HG03558 (cell line): Measurements from ENCODE around the gene RIN3.

ENCODE experiments used
- ATAC-seq: cut with Tn5 transposase; IDR thresholded peaks from one replicate; pipeline ENCODE4 v1.9.1; 2021; ENCODE audit warnings: moderate number of reproducible peaks; ENCODE audit not compliant: unreplicated experiment; ENCODE audit errors: extremely low read depth

Gene RIN3, protein sequence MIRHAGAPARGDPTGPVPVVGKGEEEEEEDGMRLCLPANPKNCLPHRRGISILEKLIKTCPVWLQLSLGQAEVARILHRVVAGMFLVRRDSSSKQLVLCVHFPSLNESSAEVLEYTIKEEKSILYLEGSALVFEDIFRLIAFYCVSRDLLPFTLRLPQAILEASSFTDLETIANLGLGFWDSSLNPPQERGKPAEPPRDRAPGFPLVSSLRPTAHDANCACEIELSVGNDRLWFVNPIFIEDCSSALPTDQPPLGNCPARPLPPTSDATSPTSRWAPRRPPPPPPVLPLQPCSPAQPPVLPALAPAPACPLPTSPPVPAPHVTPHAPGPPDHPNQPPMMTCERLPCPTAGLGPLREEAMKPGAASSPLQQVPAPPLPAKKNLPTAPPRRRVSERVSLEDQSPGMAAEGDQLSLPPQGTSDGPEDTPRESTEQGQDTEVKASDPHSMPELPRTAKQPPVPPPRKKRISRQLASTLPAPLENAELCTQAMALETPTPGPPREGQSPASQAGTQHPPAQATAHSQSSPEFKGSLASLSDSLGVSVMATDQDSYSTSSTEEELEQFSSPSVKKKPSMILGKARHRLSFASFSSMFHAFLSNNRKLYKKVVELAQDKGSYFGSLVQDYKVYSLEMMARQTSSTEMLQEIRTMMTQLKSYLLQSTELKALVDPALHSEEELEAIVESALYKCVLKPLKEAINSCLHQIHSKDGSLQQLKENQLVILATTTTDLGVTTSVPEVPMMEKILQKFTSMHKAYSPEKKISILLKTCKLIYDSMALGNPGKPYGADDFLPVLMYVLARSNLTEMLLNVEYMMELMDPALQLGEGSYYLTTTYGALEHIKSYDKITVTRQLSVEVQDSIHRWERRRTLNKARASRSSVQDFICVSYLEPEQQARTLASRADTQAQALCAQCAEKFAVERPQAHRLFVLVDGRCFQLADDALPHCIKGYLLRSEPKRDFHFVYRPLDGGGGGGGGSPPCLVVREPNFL

DNA sequence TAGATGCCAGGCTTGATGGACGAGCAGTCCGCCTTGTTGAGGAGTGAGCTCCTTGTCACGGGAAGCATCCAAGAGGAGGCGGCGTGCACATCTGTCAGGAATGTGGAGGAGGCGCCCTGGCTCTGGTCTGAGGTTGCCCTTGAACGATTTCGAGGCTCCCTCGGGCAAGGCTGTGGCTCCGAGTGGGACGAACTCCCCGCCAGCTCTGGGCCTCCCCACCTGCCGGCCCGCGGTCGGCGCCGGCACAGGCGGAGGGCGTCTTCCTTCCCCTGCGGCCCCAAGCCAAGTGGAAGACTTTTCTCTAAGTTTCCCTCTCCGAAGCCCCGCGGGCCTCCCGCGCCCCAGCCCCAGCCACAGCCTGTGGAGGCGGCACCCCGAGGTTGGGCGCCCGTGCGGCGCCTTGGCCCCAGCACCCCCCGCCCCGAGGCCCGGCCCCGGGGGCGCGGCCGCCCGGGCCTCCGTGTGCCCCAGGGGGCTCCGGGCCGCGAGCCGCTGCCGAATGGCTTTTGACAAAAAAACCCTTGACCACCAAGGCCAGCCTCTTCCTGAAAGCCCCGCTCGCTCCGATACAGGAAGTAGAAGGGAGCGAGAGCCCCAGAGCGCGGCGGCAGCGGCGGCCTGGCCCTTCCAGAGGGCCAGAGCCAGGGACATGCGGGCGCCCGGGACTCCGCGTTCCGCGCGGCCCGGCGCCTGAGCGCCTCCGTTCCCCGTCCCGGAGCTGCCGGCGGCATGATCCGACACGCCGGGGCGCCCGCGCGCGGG lies at the start of gene RIN3:
Gene RIN3, plus strand, starts transcription at position 578 of the 762 bp plus-strand sequence. Its CDS starts 152 bp downstream, at position 730.
- ATAC-seq, result no peak

DNA sequence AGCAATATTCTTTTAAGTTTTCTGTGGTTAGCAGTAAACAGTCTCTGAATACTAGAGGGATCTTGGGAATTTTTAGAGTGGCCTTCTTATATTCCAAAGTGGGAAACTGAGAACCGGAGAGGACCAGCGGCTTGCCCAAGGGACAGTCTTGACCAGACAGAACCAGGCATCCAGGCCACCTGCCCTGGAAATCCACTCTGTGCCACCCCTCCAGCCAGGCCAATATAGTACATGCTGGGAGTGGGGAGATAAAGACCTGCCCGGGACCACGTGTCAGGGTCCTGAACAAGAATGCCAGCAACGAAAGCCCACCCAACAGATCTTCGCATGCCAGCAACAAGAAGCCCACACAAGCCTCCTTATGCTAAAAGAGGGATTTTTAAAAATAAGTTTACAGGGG lies 49.4 kb upstream of the RIN3 start:
- no peak for ATAC-seq

DNA sequence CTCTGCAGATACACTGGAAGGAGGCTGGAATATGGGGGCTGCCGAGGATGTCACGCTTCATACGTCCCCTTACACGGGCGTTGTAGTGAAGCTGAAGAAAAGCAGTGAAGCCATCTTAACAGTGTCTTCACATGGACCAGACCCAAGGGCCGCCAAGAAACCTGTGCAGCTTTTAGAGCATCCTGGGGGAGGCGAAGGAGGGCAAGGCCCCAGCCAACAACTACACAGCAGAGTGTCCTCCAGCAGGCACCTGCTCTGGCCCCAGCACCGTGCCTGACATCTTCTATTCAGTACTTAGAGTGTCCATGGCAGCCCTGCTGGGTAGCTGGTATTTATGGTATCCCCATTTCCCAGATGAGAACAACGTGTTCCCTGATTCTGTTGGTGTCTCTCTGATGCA lies 48.9 kb upstream of the RIN3 start:
- no peak for ATAC-seq

DNA sequence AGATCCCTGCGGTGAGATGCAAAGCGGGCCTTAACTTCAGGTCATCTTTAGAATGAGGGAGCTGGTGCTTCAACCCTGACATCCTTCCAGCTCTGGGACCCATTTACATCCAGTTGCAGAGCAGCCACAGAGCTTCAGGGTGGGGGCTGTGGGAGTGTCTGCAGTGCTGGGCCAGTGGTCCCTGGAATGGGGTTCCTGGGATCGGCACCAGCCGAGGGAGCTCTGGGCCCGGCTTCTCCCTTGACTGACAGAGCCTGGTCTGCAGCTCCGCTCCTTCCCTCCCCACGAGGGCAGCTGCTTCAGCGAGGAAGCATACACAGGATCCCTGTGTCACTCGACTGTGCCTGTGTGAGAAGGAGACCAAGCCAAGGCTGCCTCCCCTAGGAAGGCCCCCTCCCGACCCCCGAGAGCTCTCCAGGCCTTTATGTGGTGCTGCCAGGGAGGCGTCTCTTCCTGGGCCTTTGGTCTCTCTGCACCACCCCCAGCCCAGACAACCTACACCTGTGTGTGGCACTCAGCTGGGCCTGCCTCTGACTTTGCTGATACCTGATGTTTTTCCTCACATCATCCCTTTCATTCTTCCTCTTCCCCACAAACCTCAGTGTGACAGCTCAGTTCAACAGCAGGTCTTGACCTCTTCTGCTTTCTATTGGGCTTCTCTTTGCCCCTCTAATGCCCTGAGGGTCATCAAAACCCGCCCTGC lies 48.1 kb upstream of the RIN3 start:
- ATAC-seq, result no peak

DNA sequence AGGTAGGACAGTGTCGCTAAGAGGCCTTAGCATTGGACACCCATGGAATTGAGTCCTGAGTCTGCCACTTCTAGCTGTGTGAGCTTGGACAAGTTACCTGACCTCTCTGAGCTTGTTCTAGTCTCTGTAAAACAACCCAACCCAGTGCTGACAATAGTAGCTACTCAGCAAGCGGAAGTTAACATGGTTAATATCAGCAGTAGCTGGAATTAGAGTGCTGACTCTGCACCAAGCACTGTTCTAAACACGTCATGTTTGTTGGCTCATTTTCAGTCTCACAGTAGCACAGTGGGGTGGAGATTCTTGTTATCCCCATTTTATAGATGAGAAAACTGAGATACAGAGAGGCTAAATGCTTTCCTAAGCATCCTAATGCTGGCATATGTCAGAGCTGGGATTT lies 47.5 kb upstream of the RIN3 start:
- ATAC-seq, result no peak

DNA sequence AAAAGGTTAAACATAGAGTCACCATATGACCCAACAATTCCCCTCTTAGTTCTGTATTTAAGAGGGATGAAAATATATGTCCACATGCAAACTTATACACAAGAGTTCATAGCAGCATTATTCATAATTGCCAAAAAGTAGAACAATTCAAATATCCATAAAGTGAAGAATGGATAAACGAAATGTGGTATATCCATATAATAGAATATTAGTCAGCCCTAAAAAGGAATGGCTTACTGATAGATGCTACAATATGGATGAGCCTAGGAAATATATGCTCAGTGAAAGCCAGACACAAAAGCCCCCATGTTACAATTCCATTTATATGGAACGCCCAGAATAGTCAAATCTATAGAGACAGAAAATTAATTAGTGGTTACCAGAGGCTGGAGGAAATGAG lies 44.1 kb upstream of the RIN3 start:
- no peak for ATAC-seq

DNA sequence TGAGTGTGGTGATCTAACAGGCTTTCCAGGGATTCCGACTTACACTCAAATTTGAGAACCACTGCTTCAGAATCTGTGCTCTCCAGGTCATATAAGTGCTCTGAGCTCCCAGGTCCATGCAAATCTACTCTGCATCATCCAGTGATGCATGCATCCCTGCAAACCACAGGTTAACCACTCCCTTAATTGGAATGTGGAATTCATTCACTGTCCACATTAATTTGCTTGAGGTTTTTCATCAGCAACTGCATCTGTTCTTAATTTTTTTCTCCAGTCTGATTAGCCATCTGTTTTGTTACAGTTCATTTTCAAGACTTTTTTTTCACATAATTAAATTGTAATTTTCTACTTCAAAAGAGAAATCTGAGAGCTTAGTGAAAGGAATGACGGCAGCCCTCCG lies 43.4 kb upstream of the RIN3 start:
- no peak for ATAC-seq

DNA sequence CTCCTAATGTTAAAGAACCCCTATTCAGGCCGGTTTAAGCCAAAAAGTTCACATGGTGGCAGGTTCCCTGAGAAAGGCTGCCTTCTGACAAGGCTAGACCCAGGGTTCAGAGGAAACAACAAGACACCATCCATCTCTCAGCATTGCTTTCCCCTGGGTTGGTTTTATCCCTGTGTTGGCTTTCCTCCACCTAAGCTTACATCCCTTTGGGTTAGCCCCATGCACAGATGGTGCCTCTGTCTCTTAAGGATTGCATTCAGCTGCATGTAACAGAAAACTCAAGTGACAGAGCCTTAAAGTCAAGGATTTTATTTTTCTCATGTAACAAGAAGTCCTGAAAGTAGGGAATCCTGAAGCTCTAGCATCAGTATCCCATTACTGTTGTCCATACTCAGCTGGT lies 42.8 kb upstream of the RIN3 start:
- no peak for ATAC-seq

DNA sequence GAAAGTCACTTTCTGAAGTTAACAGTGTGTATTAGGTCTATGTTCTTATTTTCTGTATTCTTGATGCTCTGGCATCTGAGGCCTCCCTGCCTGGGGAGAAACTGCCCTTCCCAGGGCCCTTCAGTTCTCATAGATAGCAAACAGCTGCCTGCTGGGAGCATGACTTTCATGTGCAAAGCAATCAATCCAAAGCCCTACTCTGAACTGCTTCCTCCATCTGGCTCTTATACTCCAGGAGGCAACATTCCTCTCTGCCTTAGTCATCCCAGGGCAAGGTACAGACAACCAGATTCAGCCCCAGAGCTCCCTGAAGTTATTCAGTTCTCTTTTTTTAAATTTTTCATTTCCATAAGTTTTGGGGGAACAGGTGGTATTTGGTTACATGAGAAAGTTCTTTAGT lies 41.7 kb upstream of the RIN3 start:
- no peak for ATAC-seq

DNA sequence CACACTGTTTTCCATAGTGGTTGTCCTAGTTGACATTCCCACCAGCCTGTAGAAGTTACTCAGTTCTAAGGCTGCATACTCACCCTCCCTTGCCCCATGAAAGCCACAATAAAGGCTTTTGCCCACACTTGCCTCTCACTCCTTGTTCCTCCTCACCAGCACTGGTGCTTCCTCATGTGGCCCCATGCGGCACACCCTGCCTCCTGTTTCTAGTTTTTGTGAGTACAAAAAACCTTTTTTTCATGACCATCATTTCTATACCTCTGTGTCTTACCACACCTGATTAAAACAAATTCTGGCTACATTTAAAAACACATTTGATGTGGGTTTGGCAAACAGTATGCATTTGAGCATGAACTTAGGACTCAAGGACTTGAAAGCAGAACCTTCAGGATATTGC lies 40.7 kb upstream of the RIN3 start:
- no peak for ATAC-seq

DNA sequence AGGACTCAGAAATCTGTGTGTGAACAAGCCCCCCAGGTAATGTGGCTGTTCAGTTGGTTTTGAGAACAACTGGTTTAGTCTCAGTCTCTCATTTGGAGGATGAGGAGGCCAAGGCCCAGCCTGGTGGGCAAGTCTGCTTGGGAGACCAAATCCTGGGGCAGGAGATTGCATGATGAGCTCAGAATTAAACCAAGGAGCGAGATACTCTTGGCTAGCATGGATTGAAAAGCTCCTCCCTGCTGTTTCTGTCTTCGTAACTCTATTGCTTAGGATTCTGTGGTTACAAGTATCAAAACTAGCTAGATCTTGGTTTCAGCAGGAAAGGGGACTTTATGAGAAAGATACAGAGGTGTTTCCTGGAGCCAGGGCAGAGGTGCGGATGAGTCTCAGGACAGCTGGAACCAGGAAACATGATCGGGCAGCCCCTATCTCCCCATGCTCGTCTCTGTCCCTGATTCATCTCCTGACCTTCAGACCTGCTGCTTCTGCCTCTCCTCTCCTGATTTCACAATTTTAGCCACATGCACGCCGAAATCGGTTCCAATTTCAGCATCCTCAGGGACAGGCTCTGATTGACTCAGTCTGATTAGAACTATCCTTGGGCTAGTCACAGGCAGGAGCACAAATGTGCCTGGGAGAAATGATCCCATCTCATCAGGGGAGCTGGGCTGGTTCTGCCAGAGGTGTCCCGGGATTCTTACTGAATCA lies 40.2 kb upstream of the RIN3 start:
- no peak for ATAC-seq

DNA sequence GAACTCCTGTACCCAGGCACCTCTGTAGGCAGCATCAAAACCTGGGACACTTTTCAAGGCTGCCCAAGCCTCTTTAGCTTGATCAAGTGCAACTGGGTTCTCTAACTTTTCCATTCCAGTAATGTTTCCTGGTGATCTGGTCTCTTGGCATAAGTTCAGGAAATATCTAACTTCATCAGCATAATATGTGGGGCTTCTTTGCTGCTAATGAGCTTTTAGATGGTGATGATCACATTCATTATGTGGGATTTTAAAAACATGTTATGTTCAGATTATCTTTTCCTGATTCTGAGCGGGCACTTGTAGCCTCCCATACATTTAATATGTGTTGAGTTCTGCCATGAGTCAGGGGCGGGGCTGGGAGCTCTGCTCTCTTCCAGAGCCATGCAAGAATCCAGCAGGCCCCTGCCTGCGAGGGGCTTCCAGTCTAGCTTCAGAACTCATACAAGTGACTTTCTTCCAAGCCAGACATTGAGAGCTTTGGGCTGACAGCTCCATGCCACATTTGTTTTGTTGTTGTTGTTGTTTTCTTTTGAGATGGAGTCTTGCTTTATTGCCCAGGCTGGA lies 39.5 kb upstream of the RIN3 start:
- no peak for ATAC-seq

DNA sequence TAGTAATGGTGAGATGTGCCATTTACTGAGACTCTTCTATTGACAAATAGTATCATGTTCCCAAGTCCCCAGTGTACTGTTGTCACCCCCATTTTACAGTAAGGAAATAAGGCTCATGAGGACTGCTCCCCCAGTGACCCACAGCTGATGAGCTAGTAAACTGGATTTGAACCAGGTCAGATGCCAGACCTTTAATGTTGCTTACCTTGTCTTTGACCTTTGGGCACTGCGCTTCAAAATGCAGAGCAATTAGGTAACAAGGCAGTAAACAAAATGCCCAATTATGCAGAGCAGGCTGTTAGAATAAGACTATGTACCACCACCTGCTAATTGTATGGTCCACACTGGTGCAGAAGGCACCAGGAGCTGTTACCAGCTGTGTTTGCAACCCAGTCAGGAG lies 38.5 kb upstream of the RIN3 start:
- ATAC-seq, result no peak

DNA sequence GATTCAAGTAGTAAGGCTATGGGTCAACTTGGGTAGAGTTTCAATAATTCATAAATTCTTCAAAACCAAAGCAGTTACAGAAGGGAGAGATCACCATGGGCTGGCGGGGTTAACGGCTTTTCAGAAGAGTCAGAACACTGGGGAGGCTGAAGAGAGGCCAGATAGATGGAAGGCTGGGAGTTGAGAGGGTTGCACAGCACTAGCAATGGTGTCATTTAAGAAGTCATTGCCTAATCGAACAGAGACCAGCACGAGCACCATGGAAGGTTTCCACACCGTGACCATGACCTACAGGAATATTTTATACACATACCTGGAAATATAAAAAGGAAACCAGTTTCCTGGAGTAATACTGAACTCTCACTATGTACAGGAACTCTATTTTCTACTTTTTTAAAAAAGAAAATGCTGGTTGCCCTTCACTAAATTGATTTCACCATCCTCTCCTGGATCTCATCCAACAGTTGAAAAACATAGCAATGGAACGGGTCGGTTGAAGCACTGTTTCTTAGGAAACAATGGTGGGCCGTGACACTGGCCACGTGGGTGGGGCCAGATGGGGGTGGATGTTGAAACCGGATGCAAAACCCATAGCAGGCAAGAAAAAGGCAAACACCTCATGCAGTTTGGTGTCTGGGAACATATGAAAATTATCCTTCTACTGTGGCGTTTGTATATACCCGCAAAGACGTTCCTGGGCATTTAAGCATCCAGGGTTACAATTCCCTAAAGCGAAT lies 38.0 kb upstream of the RIN3 start:
- no peak for ATAC-seq

DNA sequence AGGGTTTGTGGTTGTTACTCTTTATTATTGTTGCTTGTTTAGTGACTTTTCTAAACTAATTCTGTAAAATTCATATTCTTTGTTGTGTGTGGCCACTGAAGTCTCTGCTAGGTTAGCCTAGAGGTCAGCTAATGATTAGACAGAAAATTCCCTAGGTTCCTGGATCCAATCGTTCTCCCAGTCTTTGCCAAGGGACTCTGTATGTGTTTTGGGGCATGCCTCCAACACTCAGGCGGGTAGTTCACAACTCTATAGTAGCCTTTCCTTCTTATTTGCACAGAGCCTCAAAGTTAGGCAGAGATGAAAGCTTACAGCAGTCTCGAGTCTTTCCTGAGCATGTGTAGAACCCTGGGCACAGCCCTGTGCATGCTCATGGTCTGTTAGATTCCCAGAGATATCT lies 32.7 kb upstream of the RIN3 start:
- no peak for ATAC-seq

DNA sequence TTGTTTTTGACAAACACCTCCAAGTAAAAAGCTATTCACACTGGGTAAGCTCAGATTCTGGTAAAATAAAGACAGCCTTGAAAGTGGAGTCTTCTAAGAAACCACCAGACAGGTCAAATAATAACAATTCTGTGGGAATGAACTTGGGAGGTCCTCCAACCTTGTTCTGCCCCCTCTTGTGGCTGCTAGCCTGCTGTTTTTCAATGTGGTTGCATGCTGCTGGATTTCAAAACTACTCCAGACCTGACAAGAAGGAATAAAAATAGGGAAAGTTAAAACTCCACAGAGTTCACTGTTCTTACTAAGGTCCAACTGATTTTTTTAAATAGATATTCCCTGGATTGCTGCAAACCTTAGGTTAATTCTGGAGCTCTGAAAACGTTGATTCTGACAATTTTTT lies 32.2 kb upstream of the RIN3 start:
- ATAC-seq, result no peak

DNA sequence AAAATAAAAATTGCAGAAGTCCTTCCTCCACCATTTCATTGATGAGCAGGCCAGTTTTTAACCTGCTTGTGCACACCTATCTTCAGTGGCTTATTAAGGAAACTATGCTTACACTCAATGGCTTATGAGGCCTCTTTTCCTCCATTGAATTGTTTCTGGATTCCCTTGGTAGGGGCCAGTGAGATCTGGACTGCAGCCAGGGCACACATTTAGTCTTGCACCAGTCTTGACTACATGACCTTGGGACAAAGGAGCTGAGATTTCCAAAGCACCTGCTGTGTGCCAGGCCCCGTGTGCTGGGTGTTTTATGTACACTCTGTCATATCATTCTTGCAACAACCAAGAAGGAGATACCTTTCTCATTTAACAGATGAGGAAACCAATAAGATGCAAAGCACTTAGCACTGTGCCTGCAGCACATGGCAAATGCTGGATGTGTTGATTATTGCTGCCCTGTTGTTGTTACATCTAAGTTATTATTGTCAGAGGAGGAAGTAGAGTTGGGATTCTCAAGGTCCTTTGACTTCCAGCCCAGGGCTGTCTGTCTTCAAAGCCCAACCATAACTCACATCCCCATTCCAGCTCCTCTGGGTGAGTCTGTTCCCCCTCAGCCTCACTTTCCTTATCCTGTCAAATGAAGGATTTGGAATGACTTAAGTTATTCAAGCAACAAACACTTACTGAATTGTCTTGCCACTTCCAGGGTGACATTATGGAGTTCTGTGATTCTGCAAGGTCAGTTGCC lies 31.6 kb upstream of the RIN3 start:
- no peak for ATAC-seq
